SH-SY5Y (cell line): ENCODE results near the gene NAA10.

Experiments
- GATA2 ChIP-seq: IDR thresholded peaks from 2 replicates; pipeline ENCODE4 v1.6.1; 2011; ENCODE audit warnings: mild to moderate bottlenecking, low read depth, low read length
- GATA3 ChIP-seq: IDR thresholded peaks from 2 replicates; pipeline ENCODE4 v1.6.1; 2011; ENCODE audit warnings: low read depth, mild to moderate bottlenecking, low read length, moderate library complexity

Gene NAA10

GRCh38 chrX:153885208-153885787 lies 49.5 kb downstream of the NAA10 start:
- no peak for TF ChIP-seq GATA2
- no peak for TF ChIP-seq GATA3

DNA sequence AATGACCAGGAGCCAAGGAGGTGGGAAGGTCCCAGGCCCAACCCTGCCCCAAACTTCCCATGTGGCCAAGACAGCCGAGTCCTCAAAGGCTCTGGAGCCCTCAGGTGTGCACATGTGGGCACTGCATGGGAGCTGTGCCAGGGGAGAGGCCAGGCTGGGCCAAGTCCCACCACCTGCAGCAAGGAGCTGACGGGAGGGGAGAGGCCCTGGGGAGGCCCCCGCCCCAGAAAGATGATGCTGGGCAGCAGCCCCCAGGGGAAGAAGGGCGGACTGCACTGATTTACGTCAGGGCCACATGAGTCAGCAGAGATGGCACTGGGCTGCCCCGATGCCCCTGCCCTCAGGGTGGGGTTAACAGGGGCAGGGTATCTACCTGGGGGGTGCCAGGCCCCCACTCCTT lies 50.2 kb downstream of the NAA10 start:
- TF ChIP-seq GATA2 (no peak), GATA3 (no peak)

DNA sequence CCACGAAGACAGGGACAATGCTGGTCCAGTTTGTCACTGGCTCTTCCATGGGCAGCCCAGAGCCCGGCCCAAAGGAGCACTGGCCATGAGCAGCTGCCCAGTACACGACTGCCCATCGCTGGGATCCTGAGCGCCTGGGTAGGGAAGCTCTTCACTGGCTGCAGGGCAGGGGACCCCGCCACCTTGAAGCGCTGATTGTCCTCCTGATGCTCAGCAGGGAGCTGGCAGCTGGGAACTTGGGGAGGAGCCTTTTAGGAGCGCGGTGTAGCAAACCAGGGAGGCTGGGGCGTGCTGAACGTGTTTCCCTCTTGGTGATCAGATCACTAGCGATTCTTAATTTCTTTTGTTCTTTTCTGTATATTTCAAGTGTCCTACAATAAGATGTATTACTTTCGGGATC lies 50.7 kb downstream of the NAA10 start:
- TF ChIP-seq GATA3 (no peak), GATA2 (no peak)

DNA sequence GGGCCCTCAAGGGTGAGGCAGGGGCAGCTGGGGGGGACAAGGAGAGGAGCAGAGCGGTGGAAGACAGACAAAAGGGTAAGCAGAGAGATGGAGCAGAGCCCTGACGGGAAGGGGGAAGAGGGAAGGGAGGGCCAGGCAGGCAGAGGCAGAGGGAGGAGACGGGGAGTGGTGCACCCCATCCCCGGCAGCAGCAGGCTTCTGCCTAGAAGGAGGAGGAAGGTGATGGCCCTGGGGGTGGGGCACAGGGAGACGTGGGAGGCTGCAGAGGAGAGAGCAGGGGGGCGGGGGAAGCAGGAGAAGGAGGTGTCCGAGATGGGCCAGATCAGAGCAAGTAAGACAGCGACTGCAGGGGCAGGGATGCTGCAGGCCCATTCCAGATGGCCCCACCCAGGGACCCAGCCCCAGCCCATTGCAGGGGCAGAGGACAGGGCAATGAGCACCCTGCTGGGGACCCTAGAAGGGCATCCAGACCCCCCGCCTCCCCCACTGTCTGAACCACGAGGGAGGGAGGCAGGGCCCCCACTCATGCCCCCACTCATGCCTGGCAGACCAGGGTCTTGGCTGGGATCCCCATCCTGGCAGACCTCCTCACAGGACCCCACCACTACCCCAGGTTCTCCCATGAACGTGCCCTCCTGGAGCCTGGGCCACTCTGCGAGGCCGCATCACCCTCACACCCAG lies 51.5 kb downstream of the NAA10 start:
- TF ChIP-seq GATA2 (no peak), GATA3 (no peak)

DNA sequence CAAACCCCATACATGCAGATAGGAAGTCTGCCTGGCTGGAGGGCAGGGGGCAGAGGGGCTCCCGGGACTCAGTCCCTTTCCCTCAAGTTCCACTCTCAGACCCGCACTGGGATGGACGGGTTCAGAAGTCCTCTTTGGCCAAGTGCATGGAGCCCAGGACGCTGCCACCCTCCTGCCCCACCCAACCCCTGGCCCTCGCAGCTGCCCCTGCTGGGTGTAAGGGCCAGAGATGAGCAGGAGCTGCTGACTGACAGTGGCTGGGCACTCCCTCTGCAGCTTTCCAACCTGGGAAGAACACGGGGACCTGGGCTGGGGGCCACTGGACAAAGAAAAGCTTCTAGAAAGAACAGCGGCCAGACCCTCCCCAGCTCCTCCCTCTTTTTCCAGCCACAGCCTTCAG lies 52.3 kb downstream of the NAA10 start:
- TF ChIP-seq GATA2 = no peak
- TF ChIP-seq GATA3 = no peak

GRCh38 chrX:153882086-153882498 lies 52.7 kb downstream of the NAA10 start:
- TF ChIP-seq GATA3 (no peak), GATA2 (no peak)

DNA sequence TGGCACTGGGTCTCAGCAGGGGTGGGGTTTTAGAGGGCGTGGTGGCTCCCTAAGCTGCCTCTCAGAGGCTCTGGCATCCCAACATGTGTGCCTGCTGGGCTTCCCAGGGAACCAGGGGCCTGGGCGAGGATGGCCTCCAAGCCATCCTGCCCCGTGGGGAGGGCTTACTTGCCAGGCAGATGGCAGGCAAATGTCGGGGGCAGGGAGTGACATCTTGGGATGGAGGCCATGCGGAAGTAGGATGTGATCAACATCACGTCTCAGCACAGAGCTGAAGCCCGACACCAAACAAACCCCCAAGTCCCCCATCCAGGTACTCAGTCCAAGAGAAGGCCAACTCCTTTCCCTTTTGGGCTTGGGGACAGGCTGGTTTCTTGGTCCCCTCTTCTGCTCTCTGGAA lies 53.6 kb downstream of the NAA10 start:
- TF ChIP-seq GATA2 = no peak
- TF ChIP-seq GATA3 = no peak

DNA sequence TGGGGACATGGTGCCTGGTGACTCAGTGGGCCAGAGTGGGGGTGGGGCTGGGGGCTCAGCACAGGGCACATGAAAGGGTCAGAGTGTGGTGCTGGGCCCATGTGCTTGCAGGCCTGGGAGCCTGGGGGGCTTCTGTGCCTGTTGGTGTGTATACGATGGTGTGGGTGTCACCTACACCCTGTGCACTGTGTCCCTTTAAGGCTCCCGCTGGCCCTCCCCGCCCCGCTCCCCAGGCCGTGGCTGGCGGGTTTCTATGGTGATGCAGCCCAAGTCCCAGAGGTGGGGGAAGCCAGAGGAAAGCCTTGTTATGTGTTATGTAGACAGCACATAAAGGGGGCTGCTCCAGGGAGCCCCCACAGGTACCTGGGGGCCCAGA lies 54.4 kb downstream of the NAA10 start:
- TF ChIP-seq GATA3 = no peak
- TF ChIP-seq GATA2 = no peak

DNA sequence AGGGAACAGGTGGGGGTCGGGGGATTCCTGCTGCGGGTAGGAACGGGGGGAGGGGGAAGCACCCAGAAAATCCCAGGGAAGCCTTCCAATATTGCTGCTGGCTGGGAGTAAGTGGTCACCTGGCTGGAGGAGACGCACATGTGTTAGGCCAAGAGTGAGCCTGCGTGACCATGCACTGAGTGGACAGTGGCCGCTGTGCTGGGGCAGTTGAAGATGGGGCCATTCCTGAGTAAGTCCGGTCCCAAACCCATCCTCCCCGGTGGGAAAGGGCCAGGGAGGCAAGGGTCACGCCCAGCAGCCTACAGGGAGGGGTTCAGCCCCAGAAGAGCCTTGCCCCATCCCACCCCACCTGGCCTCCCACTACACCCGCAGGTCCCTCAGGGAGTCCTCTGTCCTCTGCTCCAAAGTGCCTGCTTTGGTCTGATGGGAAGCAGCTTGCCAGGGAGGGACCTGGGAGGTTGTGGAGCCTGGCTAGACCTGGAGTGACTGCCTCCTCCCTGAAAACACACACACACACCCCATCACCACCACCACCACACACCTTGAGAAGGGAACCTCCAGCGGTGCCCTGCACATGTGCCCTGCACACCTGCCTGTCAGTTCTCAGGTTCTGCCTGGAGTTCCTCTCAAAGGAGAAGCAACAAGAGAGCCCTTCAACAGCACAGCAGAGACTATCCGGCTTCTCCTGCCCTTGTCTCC lies 54.9 kb downstream of the NAA10 start:
- TF ChIP-seq GATA3 = no peak
- TF ChIP-seq GATA2 = no peak
